AG04449 (cell line): Measurements from ENCODE around the gene DRAM2.

Experiments used
- CTCF ChIA-PET: fragments of 350-600 bp; formaldehyde crosslinking; extraction: SDS; loops from one replicate; lab custom pipeline; 2021; ENCODE audit warnings: antibody characterized with exemption; lab: Yijun Ruan, JAX
- POLR2A ChIA-PET: fragments of 400-600, 350-600 bp; formaldehyde crosslinking; extraction: SDS; loops from one replicate; lab custom pipeline; 2020; ENCODE audit warnings: antibody characterized with exemption, inconsistent platforms; lab: Yijun Ruan, JAX
- DNase-seq: peaks from one replicate; pipeline ENCODE4 v3.0.0-alpha.2; 2010; ENCODE audit warnings: low read depth, low spot score
- H3K4me3 ChIP-seq: 2 replicates; pipeline ENCODE4 v1.5.1; 2011; ENCODE audit warnings: low read depth, mild to moderate bottlenecking, control low read depth, low read length
- TF ChIP-seq, protein P1 (sequence below): IDR thresholded peaks from one replicate; pipeline ENCODE4 v1.5.1; 2011; ENCODE audit warnings: mild to moderate bottlenecking, moderate library complexity, low read length, control low read depth, inconsistent platforms; ENCODE audit not compliant: insufficient read depth; ENCODE audit errors: missing control alignments

DRAM2 gene

DNA sequence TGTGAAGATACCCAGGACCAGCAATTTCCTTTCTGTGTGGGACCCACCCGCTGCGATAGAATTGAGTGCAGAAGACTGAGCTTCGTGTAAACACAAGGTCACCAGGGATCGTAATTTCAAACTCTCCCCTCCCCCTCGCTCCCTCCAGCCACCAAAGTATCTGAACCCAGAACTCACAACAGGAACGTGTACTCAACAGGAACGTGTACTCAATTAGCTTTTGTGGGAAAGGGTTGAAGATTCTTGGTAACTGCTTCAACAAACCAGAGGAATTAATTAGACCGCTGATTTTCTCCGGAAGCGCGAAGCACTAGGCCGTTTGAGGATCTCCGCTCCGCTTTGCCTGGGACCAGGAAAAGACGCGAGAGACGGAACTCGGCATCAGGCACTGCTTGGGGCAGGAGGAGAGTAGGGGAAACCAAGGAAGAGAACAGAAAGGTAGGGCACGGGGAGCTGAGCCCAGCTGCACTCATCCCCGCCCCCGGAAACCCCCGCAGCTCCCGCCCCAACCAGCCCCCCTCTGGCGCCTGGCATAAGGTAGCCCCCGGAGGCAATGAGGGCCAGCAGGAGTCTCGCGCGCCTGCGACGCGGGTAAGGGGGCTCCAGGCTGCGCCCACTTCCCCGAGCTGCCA lies 453 bp downstream of the DRAM2 start:
- no peak for DNase-seq
- TF ChIP-seq, protein P1, sequence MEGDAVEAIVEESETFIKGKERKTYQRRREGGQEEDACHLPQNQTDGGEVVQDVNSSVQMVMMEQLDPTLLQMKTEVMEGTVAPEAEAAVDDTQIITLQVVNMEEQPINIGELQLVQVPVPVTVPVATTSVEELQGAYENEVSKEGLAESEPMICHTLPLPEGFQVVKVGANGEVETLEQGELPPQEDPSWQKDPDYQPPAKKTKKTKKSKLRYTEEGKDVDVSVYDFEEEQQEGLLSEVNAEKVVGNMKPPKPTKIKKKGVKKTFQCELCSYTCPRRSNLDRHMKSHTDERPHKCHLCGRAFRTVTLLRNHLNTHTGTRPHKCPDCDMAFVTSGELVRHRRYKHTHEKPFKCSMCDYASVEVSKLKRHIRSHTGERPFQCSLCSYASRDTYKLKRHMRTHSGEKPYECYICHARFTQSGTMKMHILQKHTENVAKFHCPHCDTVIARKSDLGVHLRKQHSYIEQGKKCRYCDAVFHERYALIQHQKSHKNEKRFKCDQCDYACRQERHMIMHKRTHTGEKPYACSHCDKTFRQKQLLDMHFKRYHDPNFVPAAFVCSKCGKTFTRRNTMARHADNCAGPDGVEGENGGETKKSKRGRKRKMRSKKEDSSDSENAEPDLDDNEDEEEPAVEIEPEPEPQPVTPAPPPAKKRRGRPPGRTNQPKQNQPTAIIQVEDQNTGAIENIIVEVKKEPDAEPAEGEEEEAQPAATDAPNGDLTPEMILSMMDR: no peak
- H3K4me3 ChIP-seq: peak overlapping the region; percentile 88

DNA sequence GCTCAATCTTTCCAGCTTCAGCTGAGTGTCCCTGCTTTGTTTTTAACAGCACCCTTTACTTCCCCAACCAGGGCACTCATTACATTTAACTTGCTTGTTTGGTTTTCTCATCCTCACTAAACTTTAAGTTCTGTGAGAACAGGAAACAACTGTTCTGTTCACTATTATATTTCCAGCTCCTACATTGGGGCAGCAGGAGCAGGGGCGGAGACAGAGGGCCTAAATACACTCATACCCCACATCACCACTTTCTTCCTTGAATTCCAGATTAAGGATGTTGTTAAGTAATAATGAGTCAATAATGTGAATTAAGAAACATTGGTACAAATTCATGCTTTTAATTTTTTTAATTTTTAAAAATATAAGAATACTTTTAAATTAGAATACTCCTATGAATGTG lies 6.0 kb downstream of the DRAM2 start:
- TF ChIP-seq, protein P1: no peak

More for the DNA sequence above, 453 bp downstream of the DRAM2 start:
- CTCF ChIA-PET: interaction anchor here (0.8 to 1.3 kb wide), 2 partner anchors 11 to 13 kb away, joined by 3 to 6 read pairs; no protein-coding TSS in a partner anchor
- POLR2A ChIA-PET: interaction anchor here (0.6 kb wide), 1 partner anchor 19 kb away, joined by 3 read pairs; no protein-coding TSS in a partner anchor

DNA sequence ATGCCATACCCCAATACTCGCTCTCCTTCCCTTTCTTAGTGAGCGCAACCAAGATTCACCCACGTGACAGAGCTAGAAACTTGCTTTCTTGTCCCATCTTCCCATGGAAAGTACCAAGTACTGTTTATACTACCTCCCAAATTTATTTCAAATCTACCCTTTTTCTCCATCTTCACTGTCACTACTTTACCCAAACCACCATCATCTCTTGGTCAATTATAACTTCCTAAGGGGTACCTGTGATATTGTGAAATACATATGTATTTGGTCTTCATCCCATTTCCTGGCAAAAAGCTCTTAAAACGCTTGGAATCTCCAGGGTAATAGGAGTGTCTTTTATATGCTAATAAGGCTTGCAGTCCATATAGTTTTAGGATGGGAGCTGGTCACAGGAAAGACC lies 8.2 kb downstream of the DRAM2 start:
- no peak overlapping the region for H3K4me3 ChIP-seq
- TF ChIP-seq, protein P1: no peak
- CTCF ChIA-PET: interaction anchor here (1.2 kb wide), 1 partner anchor 8 kb away, joined by 4 read pairs; no protein-coding TSS in a partner anchor
- POLR2A ChIA-PET: no interaction called here
- DNase-seq: no peak

More for the DNA sequence above, 6.0 kb downstream of the DRAM2 start:
- no peak for DNase-seq
- ChIA-PET POLR2A (no interaction called here), CTCF (no interaction called here)
- no peak overlapping the region for H3K4me3 ChIP-seq

GRCh38 chr1:111129376-111129775 lies 10.5 kb downstream of the DRAM2 start:
- TF ChIP-seq, protein P1: no peak
- ChIA-PET POLR2A (no interaction called here), CTCF (no interaction called here)
- no peak overlapping the region for H3K4me3 ChIP-seq
- DNase-seq: no peak

DNA sequence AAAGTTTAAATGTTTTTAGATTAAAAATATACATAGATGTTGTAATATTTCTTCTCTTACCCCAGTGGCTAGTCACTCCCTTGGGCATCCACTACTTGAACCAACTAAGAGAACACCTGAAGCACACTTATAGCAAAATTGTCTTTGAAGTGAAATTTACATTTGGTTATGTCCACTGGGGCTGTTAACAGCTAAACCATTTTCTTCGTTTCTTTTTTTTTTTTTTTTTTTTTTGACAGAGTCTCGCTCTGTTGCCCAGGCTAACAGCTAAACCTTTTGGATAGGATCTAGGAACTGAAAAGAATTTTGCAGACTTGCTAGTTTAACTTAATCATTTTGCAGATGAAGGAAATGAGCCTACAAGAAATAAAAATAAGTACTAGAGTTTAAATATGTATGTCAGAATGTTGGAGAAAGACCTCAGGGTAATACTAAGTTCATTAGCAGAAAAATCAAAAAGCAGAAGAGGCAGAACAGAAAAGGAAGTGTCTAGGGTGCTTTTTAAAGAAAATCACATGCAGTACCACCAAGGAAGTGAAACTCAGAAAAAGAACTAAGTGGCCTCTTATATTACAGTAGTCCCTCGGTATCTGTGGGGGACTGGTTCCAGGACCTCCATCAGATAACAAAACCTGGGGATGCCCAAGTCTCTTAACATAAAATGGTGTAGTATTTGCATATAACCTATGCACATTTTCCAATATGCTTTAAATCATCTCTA lies 11.8 kb downstream of the DRAM2 start:
- no peak for DNase-seq
- POLR2A ChIA-PET: no interaction called here
- H3K4me3 ChIP-seq: no peak overlapping the region
- TF ChIP-seq, protein P1: no peak
- CTCF ChIA-PET: no interaction called here

DNA sequence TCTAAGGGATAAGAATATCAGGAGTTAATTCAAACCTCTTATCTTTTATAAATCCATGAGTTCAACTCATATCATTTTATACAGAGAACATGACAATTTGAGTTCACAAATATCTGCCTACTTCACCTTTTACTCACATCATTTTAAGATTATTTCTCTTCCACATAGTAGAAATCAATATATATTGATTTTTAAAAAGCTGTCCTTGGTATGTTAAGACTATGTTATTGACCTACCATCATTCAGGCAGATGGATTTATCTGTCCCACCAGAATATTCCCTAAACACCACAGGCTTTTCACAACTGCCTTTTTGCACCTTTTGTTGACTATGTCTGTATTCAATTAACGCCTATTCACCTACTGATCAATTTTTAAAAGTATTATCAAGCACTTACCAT lies 13.5 kb downstream of the DRAM2 start:
- ChIA-PET POLR2A (no interaction called here), CTCF (interaction anchor here (2.2 kb wide), 1 partner anchor 13 kb away, joined by 6 read pairs; no protein-coding TSS in a partner anchor)
- no peak overlapping the region for H3K4me3 ChIP-seq
- TF ChIP-seq, protein P1: no peak
- DNase-seq: no peak
